Heart left ventricle (tissue), 13 donors: ENCODE results near the gene ATF7.

Source experiments
- CTCF ChIP-seq, 12 donors: fragments of 200-600 bp; sonication (generic) in 4 of 12; IDR thresholded peaks; one replicate each; pipeline versions ENCODE4 v1.5.0 to v1.8.0; 2018 to 2022; ENCODE audit warnings: antibody characterized with exemption in 12 of 12, mild to moderate bottlenecking in 5 of 12
- POLR2A ChIP-seq, 2 donors: fragments of 450-650 bp; IDR thresholded peaks; one replicate each; pipeline ENCODE4 v1.6.1; 2017; ENCODE audit warnings: antibody characterized with exemption in 2 of 2, mild to moderate bottlenecking in 2 of 2, moderate library complexity in 2 of 2
- donor health status: ischemic (EF 13 %, LVEDD 7.1; RV severe dilation, severe dysfunction).
- donor health status: DM: no; HTN: yes; CAD: no.
- donor health status: DM: no; HTN: no; CAD: no.
- donor health status: ischemic (EF 25% LVEDD 6.9; RV normal size, moderate dysfunction).
- donor health status: ischemic (EF 25% LVEDD 5.7; RV mildly dilated, moderate dysfunction).
- donor health status: ischemic (EF 35%, LVEDD 5.7; RV mildly dilated, moderate dysfunction).
- donor health status: nonischemic (EF 11% LVEDD 7.7; RV severe dilation, severe dysfunction).
- donor health status: DM: yes; HTN: yes; CAD: no.
- donor health status: PGD.
- donor health status: ischemic (EF 29% LVEDD 5.4; RV normal size, mild dysfunction).
- donor health status: nonischemic (EF 23%, LVEDD 6.1; RV moderate dilation, normal function).

GRCh38 chr12:53468282-53468681, 157.9 kb downstream of the ATF7 start:
- TF ChIP-seq POLR2A (IDR thresholded peaks at IDR 0.05), result no peak
- no peak for TF ChIP-seq CTCF (IDR thresholded peaks at IDR 0.05)
